Measurements from ENCODE around the gene CENPK.

DNA sequence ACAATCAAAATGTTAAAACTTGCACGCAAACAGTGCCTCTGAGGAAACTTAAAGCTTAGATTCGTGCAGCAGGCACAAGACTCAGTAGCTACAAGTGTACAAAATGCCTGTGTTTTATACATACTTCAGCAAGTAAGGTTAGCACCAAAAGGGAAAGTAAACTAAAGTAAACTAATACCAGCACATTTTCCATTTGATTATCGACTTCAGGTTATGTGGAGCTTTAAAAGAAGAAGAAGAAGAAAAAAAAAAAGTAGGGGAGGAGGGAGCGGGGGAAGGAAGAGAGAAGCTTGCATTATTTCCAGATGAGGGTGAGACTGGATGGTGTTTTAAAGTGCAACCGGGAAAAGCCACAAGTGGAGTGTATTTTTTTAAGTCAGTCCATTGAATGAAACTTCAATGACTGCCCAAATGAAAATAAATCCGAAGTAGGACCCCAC lies 80.7 kb downstream of the CENPK start:
- TF ChIP-seq, protein P1, sequence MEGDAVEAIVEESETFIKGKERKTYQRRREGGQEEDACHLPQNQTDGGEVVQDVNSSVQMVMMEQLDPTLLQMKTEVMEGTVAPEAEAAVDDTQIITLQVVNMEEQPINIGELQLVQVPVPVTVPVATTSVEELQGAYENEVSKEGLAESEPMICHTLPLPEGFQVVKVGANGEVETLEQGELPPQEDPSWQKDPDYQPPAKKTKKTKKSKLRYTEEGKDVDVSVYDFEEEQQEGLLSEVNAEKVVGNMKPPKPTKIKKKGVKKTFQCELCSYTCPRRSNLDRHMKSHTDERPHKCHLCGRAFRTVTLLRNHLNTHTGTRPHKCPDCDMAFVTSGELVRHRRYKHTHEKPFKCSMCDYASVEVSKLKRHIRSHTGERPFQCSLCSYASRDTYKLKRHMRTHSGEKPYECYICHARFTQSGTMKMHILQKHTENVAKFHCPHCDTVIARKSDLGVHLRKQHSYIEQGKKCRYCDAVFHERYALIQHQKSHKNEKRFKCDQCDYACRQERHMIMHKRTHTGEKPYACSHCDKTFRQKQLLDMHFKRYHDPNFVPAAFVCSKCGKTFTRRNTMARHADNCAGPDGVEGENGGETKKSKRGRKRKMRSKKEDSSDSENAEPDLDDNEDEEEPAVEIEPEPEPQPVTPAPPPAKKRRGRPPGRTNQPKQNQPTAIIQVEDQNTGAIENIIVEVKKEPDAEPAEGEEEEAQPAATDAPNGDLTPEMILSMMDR (conservative IDR thresholded peaks at IDR 0.05): no peak
- no peak for TF ChIP-seq ZFX (IDR thresholded peaks at IDR 0.05)

All from C4-2B (cell line).